OCI-LY1 (cell line): ENCODE results near the gene DALRD3.

Experiments
- H2AFZ ChIP-seq: fragments of 200-600 bp; sonication (generic), shearing (Covaris generic); 2 replicates; pipeline ENCODE4 v1.6.0; 2014; ENCODE audit warnings: antibody characterized with exemption, mild to moderate bottlenecking, low read length
- H3F3A ChIP-seq: fragments of 200-600 bp; sonication (generic), shearing (Covaris generic); 2 replicates; pipeline ENCODE4 v1.6.0; 2014; ENCODE audit warnings: mild to moderate bottlenecking, antibody characterized with exemption, low read length, moderate library complexity; ENCODE audit not compliant: insufficient read depth
- H3K27ac ChIP-seq: fragments of 200-600 bp; sonication (generic); 2 replicates; pipeline ENCODE4 v1.5.1; 2014; ENCODE audit warnings: low read length, mixed run types, mild to moderate bottlenecking, low read depth; ENCODE audit not compliant: poor library complexity, severe bottlenecking
- H3K27me3 ChIP-seq: fragments of 200-600 bp; sonication (generic); 2 replicates; pipeline ENCODE4 v1.6.0; 2014; ENCODE audit warnings: antibody characterized with exemption, mild to moderate bottlenecking, low read length, moderate library complexity; ENCODE audit not compliant: insufficient read depth
- H3K36me3 ChIP-seq: fragments of 200-600 bp; sonication (generic); 2 replicates; pipeline ENCODE4 v1.6.1; 2014; ENCODE audit warnings: mild to moderate bottlenecking, antibody characterized with exemption, low read length, moderate library complexity, mixed read lengths; ENCODE audit not compliant: insufficient read depth
- H3K4me1 ChIP-seq: fragments of 200-600 bp; sonication (generic); 2 replicates; pipeline ENCODE4 v1.5.1; 2014; ENCODE audit warnings: mild to moderate bottlenecking, low read length, moderate library complexity; ENCODE audit not compliant: insufficient read depth, severe bottlenecking
- H3K4me2 ChIP-seq: fragments of 200-600 bp; sonication (generic), shearing (Covaris generic); 2 replicates; pipeline ENCODE4 v1.6.1; 2014; ENCODE audit warnings: low read length
- H3K4me3 ChIP-seq: fragments of 200-600 bp; sonication (generic); 2 replicates; pipeline ENCODE4 v1.5.1; 2014; ENCODE audit warnings: low read length, low read depth, mild to moderate bottlenecking, mixed read lengths; ENCODE audit not compliant: poor library complexity, severe bottlenecking
- H3K79me2 ChIP-seq: fragments of 200-600 bp; shearing (Covaris generic); 2 replicates; pipeline ENCODE4 v1.6.1; 2016; ENCODE audit warnings: mixed run types, low read length, mixed read lengths; ENCODE audit not compliant: insufficient read depth
- H3K9ac ChIP-seq: fragments of 200-600 bp; sonication (generic), shearing (Covaris generic); 2 replicates; pipeline ENCODE4 v1.6.1; 2014; ENCODE audit warnings: mild to moderate bottlenecking, low read length, mixed read lengths
- H3K9me2 ChIP-seq: fragments of 200-600 bp; sonication (generic), shearing (Covaris generic); 2 replicates; pipeline ENCODE4 v1.6.1; 2014; ENCODE audit warnings: low read depth, mild to moderate bottlenecking, low read length, mixed read lengths
- H3K9me3 ChIP-seq: fragments of 200-600 bp; shearing (Covaris generic); 2 replicates; pipeline ENCODE4 v1.6.1; 2014; ENCODE audit warnings: low read length, mixed read lengths
- H4K20me1 ChIP-seq: fragments of 200-600 bp; sonication (generic), shearing (Covaris generic); 2 replicates; pipeline ENCODE4 v1.6.0; 2016; ENCODE audit warnings: mild to moderate bottlenecking, low read length; ENCODE audit not compliant: insufficient read depth
- CTCF ChIP-seq: fragments of 200-600 bp; sonication (generic), shearing (Covaris generic); IDR thresholded peaks from 2 replicates; pipeline ENCODE4 v1.5.1; 2017; ENCODE audit warnings: mild to moderate bottlenecking, antibody characterized with exemption, low read length, moderate library complexity, mixed read lengths
- EZH2 ChIP-seq: fragments of 200-600 bp; sonication (generic), shearing (Covaris generic); IDR thresholded peaks from 2 replicates; pipeline ENCODE4 v1.8.0; 2017; ENCODE audit warnings: borderline replicate concordance, mixed run types, mild to moderate bottlenecking, antibody characterized with exemption, low read length, moderate library complexity, mixed read lengths

Gene DALRD3

GRCh38 chr3:48997102-48997635, 21.2 kb downstream of the DALRD3 start:
- Histone ChIP-seq H2AFZ (no peak overlapping the region), H3K36me3 (peaks cover 19% of the 10 kb centered on the region; the same call in 1 of the 2 replicates), H3K9me3 (no peaks in the 10 kb centered on the region), H3K9me2 (no peaks in the 10 kb centered on the region), H4K20me1 (no peaks in the 10 kb centered on the region), H3F3A (no peaks in the 10 kb centered on the region), H3K4me2 (no peak overlapping the region), H3K79me2 (no peaks in the 10 kb centered on the region), H3K27ac (no peak overlapping the region), H3K9ac (no peak overlapping the region), H3K4me3 (no peak overlapping the region), H3K4me1 (peaks cover under 1% of the 10 kb centered on the region), H3K27me3 (no peaks in the 10 kb centered on the region)
- no peak for TF ChIP-seq EZH2
- TF ChIP-seq CTCF = no peak

DNA sequence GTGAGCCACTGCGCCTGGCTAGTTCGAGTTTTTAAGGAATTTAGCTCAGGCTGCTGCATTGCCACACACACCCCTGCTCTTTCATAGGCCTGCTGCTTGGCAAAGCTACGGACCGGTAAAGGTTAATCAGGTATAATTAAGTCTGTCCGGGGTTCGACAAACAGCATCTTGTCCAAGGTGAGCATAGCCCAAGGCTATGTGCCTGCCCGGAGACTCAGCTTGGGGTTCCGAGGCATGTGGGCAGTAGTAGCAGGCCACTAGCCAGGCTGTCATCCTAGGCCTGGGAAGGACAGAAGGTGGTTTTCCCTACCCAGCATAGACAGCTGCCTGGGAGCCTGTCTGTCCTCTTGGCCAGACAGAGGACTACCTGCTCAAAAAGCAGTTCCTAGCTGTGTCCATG, 21.7 kb downstream of the DALRD3 start:
- Histone ChIP-seq H3K27me3 (no peaks in the 10 kb centered on the region), H3K9ac (no peak overlapping the region), H3K36me3 (peaks cover 19% of the 10 kb centered on the region; the same call in 1 of the 2 replicates), H3K9me2 (no peaks in the 10 kb centered on the region), H3F3A (no peaks in the 10 kb centered on the region), H3K4me3 (no peak overlapping the region), H2AFZ (no peak overlapping the region), H4K20me1 (no peaks in the 10 kb centered on the region), H3K9me3 (no peaks in the 10 kb centered on the region), H3K4me2 (no peak overlapping the region), H3K27ac (no peak overlapping the region), H3K79me2 (no peaks in the 10 kb centered on the region), H3K4me1 (peaks cover 5% of the 10 kb centered on the region)
- no peak for TF ChIP-seq EZH2
- TF ChIP-seq CTCF = no peak

- Histone ChIP-seq H3K9ac (no peak overlapping the region), H3K4me3 (no peak overlapping the region), H3K9me2 (no peaks in the 10 kb centered on the region), H3F3A (no peaks in the 10 kb centered on the region), H4K20me1 (no peaks in the 10 kb centered on the region), H3K79me2 (0 out of 2 replicates have a peak, but pooled peaks cover 3% of the 10 kb centered on the region), H3K27me3 (no peaks in the 10 kb centered on the region), H3K36me3 (peaks cover 19% of the 10 kb centered on the region; the same call in 1 of the 2 replicates), H3K4me1 (peaks cover 23% of the 10 kb centered on the region), H2AFZ (no peak overlapping the region), H3K4me2 (no peak overlapping the region), H3K27ac (no peak overlapping the region), H3K9me3 (no peaks in the 10 kb centered on the region)
- TF ChIP-seq EZH2 = no peak
- TF ChIP-seq CTCF = no peak
These were observed 24.5 kb downstream of the DALRD3 start for GRCh38 chr3:48993834-48994233.
